SK-N-SH treated with all-trans-retinoic acid at 6 μM for 48 hours (cell line): ENCODE data around the gene NAGLU.

Experiments
- ATAC-seq: fragments of 200-7000 bp; cut with Tn5 transposase; 3 replicates; pipeline ENCODE4 v1.9.1; 2020; ENCODE audit warnings: mild to moderate bottlenecking, moderate library complexity
- ARNTL ChIP-seq: fragments of 450-650 bp; formaldehyde crosslinking; IDR thresholded peaks from 2 replicates; pipeline ENCODE4 v1.5.0; 2020; ENCODE audit warnings: low read depth, mild to moderate bottlenecking, moderate library complexity, borderline replicate concordance
- BACH2 ChIP-seq: fragments of 250-450 bp; sonication (Bioruptor Pico); IDR thresholded peaks from 2 replicates; pipeline ENCODE4 v1.9.0; 2021; ENCODE audit warnings: mild to moderate bottlenecking, borderline replicate concordance
- CSDC2 ChIP-seq: fragments of 250-450 bp; sonication (Bioruptor Pico); IDR thresholded peaks from 2 replicates; pipeline ENCODE4 v1.5.0; 2020; ENCODE audit warnings: mild to moderate bottlenecking, moderate library complexity
- CSRNP3 ChIP-seq: fragments of 250-450 bp; sonication (Bioruptor Pico); IDR thresholded peaks from 2 replicates; pipeline ENCODE4 v1.5.1; 2021; ENCODE audit warnings: mild to moderate bottlenecking, moderate library complexity
- ESRRG ChIP-seq: fragments of 250-450 bp; sonication (Bioruptor Pico); IDR thresholded peaks from 2 replicates; pipeline ENCODE4 v1.6.1; 2021; ENCODE audit warnings: mild to moderate bottlenecking
- GLIS3 ChIP-seq: fragments of 250-450 bp; sonication (Bioruptor Pico); IDR thresholded peaks from 2 replicates; pipeline ENCODE4 v1.5.0; 2020; ENCODE audit warnings: mild to moderate bottlenecking, moderate library complexity
- ISL1 ChIP-seq: fragments of 250-450 bp; sonication (Bioruptor Pico); IDR thresholded peaks from 2 replicates; pipeline ENCODE4 v2.1.2; 2022; ENCODE audit warnings: mild to moderate bottlenecking, moderate library complexity
- OSR1 ChIP-seq: fragments of 250-450 bp; sonication (Bioruptor Pico); IDR thresholded peaks from 2 replicates; pipeline ENCODE4 v1.8.0; 2022; ENCODE audit warnings: moderate library complexity, mild to moderate bottlenecking, inconsistent platforms
- PATZ1 ChIP-seq: fragments of 250-450 bp; sonication (Bioruptor Pico); IDR thresholded peaks from 2 replicates; pipeline ENCODE4 v1.8.0; 2020; ENCODE audit warnings: mild to moderate bottlenecking, moderate library complexity, borderline replicate concordance
- POU6F1 ChIP-seq: fragments of 250-450 bp; sonication (Bioruptor Pico); IDR thresholded peaks from 2 replicates; pipeline ENCODE4 v1.8.0; 2021; ENCODE audit warnings: low read depth, mild to moderate bottlenecking, moderate library complexity, borderline replicate concordance
- PPARA ChIP-seq: fragments of 250-450 bp; sonication (Bioruptor Pico); IDR thresholded peaks from 2 replicates; pipeline ENCODE4 v1.5.0; 2020; ENCODE audit warnings: mild to moderate bottlenecking, borderline replicate concordance
- SNAI2 ChIP-seq: fragments of 250-450 bp; sonication (Bioruptor Pico); IDR thresholded peaks from 2 replicates; pipeline ENCODE4 v1.5.0; 2020; ENCODE audit warnings: mild to moderate bottlenecking, moderate library complexity
- TCF4 ChIP-seq: fragments of 250-450 bp; sonication (Bioruptor Pico); IDR thresholded peaks from 2 replicates; pipeline ENCODE4 v1.8.0; 2021; ENCODE audit warnings: mild to moderate bottlenecking, moderate library complexity, borderline replicate concordance
- TOX ChIP-seq: fragments of 250-450 bp; sonication (Bioruptor Pico); IDR thresholded peaks from 2 replicates; pipeline ENCODE4 v1.8.0; 2021; ENCODE audit warnings: mild to moderate bottlenecking, moderate library complexity, borderline replicate concordance
- ZC3H10 ChIP-seq: fragments of 250-450 bp; sonication (Bioruptor Pico); IDR thresholded peaks from 2 replicates; pipeline ENCODE4 v1.5.1; 2021; ENCODE audit warnings: mild to moderate bottlenecking, moderate library complexity
- ZFP3 ChIP-seq: fragments of 250-450 bp; sonication (Bioruptor Pico); IDR thresholded peaks from 2 replicates; pipeline ENCODE4 v1.5.0; 2020; ENCODE audit warnings: mild to moderate bottlenecking, moderate library complexity
- ZNF565 ChIP-seq: fragments of 450-650 bp; formaldehyde crosslinking; conservative IDR thresholded peaks from 2 replicates; pipeline ENCODE4 v1.5.0; 2020; ENCODE audit warnings: low read depth, mild to moderate bottlenecking, moderate library complexity
- ZNF8 ChIP-seq: fragments of 450-650 bp; formaldehyde crosslinking; IDR thresholded peaks from 2 replicates; pipeline ENCODE4 v1.5.0; 2020; ENCODE audit warnings: mild to moderate bottlenecking, moderate library complexity
- TF ChIP-seq, protein P1 (sequence below): fragments of 250-450 bp; sonication (Bioruptor Pico); IDR thresholded peaks from 2 replicates; pipeline ENCODE4 v1.5.0; 2020; ENCODE audit warnings: mild to moderate bottlenecking, moderate library complexity

The NAGLU gene

GRCh38 chr17:42521036-42521435, 15.0 kb upstream of the NAGLU start:
- TF ChIP-seq ARNTL (CRISPR knock-in tag) (no peak), ZNF565 (no peak), BACH2 (CRISPR knock-in tag) (no peak), OSR1 (no peak), PATZ1 (no peak), SNAI2 (CRISPR knock-in tag) (no peak), TCF4 (CRISPR knock-in tag) (no peak), POU6F1 (no peak), ESRRG (no peak), GLIS3 (no peak), ZFP3 (CRISPR knock-in tag) (no peak), ZNF8 (no peak), ISL1 (CRISPR knock-in tag) (no peak), PPARA (CRISPR knock-in tag) (no peak)
- TF ChIP-seq, protein P1, sequence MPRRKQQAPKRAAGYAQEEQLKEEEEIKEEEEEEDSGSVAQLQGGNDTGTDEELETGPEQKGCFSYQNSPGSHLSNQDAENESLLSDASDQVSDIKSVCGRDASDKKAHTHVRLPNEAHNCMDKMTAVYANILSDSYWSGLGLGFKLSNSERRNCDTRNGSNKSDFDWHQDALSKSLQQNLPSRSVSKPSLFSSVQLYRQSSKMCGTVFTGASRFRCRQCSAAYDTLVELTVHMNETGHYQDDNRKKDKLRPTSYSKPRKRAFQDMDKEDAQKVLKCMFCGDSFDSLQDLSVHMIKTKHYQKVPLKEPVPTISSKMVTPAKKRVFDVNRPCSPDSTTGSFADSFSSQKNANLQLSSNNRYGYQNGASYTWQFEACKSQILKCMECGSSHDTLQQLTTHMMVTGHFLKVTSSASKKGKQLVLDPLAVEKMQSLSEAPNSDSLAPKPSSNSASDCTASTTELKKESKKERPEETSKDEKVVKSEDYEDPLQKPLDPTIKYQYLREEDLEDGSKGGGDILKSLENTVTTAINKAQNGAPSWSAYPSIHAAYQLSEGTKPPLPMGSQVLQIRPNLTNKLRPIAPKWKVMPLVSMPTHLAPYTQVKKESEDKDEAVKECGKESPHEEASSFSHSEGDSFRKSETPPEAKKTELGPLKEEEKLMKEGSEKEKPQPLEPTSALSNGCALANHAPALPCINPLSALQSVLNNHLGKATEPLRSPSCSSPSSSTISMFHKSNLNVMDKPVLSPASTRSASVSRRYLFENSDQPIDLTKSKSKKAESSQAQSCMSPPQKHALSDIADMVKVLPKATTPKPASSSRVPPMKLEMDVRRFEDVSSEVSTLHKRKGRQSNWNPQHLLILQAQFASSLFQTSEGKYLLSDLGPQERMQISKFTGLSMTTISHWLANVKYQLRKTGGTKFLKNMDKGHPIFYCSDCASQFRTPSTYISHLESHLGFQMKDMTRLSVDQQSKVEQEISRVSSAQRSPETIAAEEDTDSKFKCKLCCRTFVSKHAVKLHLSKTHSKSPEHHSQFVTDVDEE, result no peak
- no peak for ATAC-seq

DNA sequence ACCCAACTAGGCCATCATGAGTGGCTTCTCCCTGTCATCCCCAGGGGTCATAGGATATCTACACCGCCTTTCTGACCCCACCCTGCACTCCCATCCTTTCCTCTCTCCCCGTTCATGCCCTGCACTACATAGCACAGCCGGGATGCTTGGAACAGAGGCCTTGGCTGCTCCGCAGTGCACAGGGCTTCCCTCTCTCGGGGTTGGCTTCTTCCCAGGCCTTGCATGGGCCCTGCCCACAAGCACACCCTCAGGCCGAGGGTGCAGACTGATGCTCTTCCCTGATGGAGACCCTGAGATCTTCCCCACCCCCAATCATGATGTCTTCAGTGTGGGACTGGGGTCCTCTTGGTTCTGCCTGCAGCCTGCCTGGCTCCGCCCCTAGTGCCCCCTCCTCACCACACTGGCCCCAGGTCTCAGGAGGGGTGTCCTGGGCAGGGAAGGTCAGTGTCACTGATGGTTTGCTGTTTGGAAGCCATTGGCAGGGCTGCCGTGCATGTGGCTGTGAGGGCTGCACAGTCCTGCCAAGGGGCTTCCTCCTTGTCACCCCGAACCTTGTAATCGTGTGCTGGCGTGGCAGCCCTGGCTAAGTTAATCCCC, 14.3 kb upstream of the NAGLU start:
- ATAC-seq, result no peak
- no peak for TF ChIP-seq TOX (CRISPR knock-in tag)
- no peak for TF ChIP-seq ISL1 (CRISPR knock-in tag)
- no peak for TF ChIP-seq CSDC2 (CRISPR knock-in tag)
- TF ChIP-seq CSRNP3 (CRISPR knock-in tag), result no peak
- no peak for TF ChIP-seq POU6F1
- no peak for TF ChIP-seq PATZ1
- TF ChIP-seq ARNTL (CRISPR knock-in tag), result no peak
- TF ChIP-seq, protein P1, result no peak
- TF ChIP-seq ZC3H10, result no peak
